SK-N-SH (cell line): ENCODE data around the gene FYN.

Experiments
- EP300 ChIP-seq, 2 experiments: IDR thresholded peaks; 2 replicates each; pipeline versions ENCODE4 v1.4.0 to v1.6.1; 2012; ENCODE audit warnings: borderline replicate concordance in 1 of 2, low read depth in 1 of 2, low read length in 1 of 2
- FOXJ3 ChIP-seq: sonication (generic); formaldehyde crosslinking; IDR thresholded peaks from 2 replicates; pipeline ENCODE4 v1.5.1; 2020; ENCODE audit warnings: mild to moderate bottlenecking, missing genetic modification reagents
- GATA2 ChIP-seq: sonication (generic); formaldehyde crosslinking; IDR thresholded peaks from 2 replicates; pipeline ENCODE4 v1.5.0; 2020; ENCODE audit warnings: mild to moderate bottlenecking, missing genetic modification reagents
- MXI1 ChIP-seq: IDR thresholded peaks from 2 replicates; pipeline ENCODE4 v1.6.1; 2012; ENCODE audit warnings: mild to moderate bottlenecking, low read depth, low read length, improper control_type of control experiment
- RFX5 ChIP-seq: IDR thresholded peaks from 2 replicates; pipeline ENCODE4 v1.6.1; 2012; ENCODE audit warnings: mild to moderate bottlenecking, improper control_type of control experiment, low read length
- SIN3A ChIP-seq: IDR thresholded peaks from 2 replicates; pipeline ENCODE4 v1.6.1; 2012; ENCODE audit warnings: low read depth, mild to moderate bottlenecking, low read length, moderate library complexity, borderline replicate concordance
- SMC3 ChIP-seq: IDR thresholded peaks from 2 replicates; pipeline ENCODE4 v1.6.1; 2012; ENCODE audit warnings: low read depth, low read length, improper control_type of control experiment
- TEAD4 ChIP-seq: IDR thresholded peaks from 2 replicates; pipeline ENCODE4 v1.4.0; 2012; ENCODE audit warnings: mild to moderate bottlenecking, borderline replicate concordance; ENCODE audit not compliant: insufficient read depth
- TF ChIP-seq, protein P1 (sequence below): fragments of 200-600 bp; sonication (generic); IDR thresholded peaks from 2 replicates; pipeline ENCODE4 v1.6.1; 2017; ENCODE audit warnings: antibody characterized with exemption, mild to moderate bottlenecking, moderate library complexity
- TF ChIP-seq, protein P2 (sequence below): IDR thresholded peaks from 2 replicates; pipeline ENCODE4 v1.4.0; 2012; ENCODE audit warnings: low read depth

DNA sequence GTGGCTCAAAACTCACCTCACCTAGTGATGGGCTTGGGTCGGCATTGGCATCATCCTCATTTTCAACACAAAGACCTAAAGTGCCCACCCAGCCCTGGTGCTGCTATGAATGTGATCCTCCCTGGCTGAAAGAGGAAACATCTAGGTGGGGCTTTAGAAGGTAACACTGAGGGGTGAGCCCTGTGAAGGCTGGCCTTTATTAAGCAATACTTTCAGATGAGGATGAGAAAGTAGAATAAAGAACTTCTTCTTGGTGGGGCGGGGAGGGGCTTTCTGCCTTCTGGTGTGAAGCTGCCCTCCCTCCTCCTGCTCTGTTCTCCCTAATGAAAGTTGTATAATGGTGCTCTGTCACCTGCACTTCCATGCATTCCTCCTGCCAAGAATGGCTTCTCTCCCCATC is 134.6 kb downstream of the FYN start:
- TF ChIP-seq RFX5 (no peak), GATA2 (CRISPR knock-in tag) (no peak), TEAD4 (no peak), SMC3 (no peak), FOXJ3 (CRISPR knock-in tag) (no peak), SIN3A (no peak), EP300 (IDR thresholded peaks at IDR 0.05; ENCODE audit: borderline replicate concordance in 1 of 2, low read depth in 1 of 2, low read length in 1 of 2) (no peak), MXI1 (no peak)
- TF ChIP-seq, protein P1, sequence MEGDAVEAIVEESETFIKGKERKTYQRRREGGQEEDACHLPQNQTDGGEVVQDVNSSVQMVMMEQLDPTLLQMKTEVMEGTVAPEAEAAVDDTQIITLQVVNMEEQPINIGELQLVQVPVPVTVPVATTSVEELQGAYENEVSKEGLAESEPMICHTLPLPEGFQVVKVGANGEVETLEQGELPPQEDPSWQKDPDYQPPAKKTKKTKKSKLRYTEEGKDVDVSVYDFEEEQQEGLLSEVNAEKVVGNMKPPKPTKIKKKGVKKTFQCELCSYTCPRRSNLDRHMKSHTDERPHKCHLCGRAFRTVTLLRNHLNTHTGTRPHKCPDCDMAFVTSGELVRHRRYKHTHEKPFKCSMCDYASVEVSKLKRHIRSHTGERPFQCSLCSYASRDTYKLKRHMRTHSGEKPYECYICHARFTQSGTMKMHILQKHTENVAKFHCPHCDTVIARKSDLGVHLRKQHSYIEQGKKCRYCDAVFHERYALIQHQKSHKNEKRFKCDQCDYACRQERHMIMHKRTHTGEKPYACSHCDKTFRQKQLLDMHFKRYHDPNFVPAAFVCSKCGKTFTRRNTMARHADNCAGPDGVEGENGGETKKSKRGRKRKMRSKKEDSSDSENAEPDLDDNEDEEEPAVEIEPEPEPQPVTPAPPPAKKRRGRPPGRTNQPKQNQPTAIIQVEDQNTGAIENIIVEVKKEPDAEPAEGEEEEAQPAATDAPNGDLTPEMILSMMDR = no peak
- TF ChIP-seq, protein P2, sequence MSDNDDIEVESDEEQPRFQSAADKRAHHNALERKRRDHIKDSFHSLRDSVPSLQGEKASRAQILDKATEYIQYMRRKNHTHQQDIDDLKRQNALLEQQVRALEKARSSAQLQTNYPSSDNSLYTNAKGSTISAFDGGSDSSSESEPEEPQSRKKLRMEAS = no peak
